Choroid plexus epithelial cell (primary cell): ENCODE results near the gene GPR39.

ENCODE experiments used
- DNase-seq: peaks from one replicate; pipeline ENCODE4 v3.0.0-alpha.2; 2010; ENCODE audit warnings: low read depth
- H3K4me3 ChIP-seq: 2 replicates; pipeline ENCODE4 v1.5.1; 2011; ENCODE audit warnings: low read depth, mild to moderate bottlenecking, control low read depth, low read length, moderate library complexity
- TF ChIP-seq, protein P1 (sequence below): conservative IDR thresholded peaks from 2 replicates; pipeline ENCODE4 v1.5.1; 2011; ENCODE audit warnings: low read depth, mild to moderate bottlenecking, control low read depth, inconsistent platforms, low read length, moderate library complexity

Gene GPR39

DNA sequence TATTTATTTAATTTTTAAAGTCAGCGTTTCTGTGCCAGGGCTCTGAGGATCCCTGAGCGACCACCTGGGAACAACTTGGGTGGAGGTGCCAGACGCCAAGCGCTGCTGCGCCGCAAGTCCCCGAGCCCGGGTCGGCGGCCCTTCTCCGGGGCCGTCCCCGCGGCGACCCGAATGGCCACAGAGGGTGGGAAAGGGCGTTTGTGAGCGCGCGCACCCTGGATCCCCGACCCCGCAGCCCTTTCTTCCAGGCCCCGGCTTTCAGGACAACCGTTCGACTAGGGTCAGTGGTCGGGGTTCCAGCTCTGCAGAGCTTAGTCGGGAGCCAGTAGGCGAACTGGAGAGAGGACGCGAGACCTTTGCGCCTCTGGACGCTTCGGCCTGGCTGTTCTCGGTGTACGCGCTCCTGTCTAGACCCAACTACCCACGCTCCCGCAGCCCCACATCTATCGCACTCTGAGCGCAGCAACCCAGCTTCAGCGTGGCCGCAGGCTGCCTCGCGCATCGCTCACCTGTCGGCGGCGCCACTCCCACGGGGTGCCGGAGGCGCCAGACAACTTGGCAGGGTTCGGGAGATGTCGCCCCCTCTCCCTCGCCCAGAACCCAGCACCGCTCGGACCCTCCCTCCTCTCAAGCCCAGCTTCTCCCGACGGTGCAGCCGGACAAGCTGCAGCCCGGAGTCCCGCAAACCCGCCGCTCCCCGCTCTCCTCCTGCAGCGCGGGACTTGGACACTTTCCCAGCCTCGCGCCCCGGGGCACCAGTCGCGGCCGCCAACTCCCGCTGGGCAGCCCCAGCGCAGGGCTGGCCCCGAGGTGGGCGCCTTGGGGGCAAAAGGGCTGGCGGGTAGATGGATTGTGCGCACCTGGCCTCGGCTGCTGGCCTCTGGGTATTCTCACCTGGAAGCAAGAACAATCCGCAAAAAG, 252.6 kb downstream of the GPR39 start:
- no peak for DNase-seq
- peak overlapping the region; percentile 50 for H3K4me3 ChIP-seq
- TF ChIP-seq, protein P1, sequence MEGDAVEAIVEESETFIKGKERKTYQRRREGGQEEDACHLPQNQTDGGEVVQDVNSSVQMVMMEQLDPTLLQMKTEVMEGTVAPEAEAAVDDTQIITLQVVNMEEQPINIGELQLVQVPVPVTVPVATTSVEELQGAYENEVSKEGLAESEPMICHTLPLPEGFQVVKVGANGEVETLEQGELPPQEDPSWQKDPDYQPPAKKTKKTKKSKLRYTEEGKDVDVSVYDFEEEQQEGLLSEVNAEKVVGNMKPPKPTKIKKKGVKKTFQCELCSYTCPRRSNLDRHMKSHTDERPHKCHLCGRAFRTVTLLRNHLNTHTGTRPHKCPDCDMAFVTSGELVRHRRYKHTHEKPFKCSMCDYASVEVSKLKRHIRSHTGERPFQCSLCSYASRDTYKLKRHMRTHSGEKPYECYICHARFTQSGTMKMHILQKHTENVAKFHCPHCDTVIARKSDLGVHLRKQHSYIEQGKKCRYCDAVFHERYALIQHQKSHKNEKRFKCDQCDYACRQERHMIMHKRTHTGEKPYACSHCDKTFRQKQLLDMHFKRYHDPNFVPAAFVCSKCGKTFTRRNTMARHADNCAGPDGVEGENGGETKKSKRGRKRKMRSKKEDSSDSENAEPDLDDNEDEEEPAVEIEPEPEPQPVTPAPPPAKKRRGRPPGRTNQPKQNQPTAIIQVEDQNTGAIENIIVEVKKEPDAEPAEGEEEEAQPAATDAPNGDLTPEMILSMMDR = no peak

DNA sequence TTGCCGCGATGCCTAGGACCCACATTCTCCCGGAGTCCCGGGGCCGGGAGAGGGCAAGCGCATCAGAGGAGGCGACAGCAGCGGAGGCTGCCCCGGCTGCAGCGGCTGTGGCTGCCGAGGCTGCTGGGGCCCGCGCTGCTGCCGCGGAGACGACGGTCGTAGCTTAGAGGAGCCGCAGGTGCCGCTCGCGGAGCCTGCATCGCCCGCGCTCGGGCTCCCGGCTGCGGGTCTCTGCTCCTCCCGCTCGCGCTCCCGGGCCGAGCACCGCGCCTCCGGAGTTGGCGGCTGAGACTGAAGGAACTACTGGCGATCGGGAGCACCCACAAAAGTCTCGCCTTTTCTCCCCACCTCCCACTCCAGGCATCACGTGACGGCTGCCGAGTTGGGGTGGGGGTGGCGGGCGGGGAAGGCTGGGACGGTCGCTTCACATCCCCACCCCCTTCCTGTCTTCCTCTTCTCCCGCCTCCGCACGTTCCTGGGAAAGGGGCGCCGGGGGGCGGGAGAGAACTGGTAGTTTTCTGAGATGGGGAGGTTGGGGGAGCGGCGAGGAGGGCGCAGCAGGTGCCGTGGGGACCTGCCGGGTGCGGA, 253.4 kb downstream of the GPR39 start, which contains the start of gene LYPD1:
TSS of gene LYPD1 (minus strand) at position 298 of the 588 bp plus-strand sequence. CDS start at position 25, 273 bp downstream.
- TF ChIP-seq, protein P1 = no peak
- no peak for DNase-seq
- peak within 1 kb of the TSS; percentile 50 for H3K4me3 ChIP-seq

DNA sequence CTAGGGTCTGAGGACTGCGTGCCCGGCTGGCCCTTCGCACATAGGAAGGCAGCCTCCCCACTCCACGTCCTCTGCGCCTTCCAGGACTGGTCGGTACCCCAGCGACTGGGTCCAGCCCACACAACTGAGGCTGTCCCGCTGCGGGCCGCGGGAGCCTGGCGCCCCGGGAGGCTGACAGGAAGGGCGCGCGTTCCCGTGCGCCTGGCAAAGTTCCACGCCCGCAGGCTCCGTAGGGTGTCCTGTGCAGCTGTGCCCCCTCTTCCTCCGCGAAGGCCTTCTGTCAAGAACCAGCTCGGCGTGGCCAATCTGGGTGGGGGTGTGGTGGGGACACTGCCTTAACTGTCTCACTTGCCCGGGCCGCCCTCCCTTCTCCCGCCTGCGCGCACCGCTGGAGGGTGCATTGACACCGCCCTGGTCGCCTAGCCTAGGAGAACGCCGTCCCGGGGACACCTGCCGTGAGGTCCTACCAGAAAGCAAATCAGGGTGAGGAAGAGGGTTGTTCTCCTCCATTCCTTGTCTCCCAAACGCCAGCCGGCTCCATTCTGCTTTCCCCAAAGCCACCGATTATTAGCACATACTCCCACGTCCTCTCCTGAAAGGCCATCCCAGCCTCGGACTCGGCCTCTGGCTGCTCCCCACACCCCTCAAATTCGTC, 254.0 kb downstream of the GPR39 start:
- H3K4me3 ChIP-seq = peak overlapping the region; percentile 50
- TF ChIP-seq, protein P1 = no peak
- peak; percentile 35 for DNase-seq

DNA sequence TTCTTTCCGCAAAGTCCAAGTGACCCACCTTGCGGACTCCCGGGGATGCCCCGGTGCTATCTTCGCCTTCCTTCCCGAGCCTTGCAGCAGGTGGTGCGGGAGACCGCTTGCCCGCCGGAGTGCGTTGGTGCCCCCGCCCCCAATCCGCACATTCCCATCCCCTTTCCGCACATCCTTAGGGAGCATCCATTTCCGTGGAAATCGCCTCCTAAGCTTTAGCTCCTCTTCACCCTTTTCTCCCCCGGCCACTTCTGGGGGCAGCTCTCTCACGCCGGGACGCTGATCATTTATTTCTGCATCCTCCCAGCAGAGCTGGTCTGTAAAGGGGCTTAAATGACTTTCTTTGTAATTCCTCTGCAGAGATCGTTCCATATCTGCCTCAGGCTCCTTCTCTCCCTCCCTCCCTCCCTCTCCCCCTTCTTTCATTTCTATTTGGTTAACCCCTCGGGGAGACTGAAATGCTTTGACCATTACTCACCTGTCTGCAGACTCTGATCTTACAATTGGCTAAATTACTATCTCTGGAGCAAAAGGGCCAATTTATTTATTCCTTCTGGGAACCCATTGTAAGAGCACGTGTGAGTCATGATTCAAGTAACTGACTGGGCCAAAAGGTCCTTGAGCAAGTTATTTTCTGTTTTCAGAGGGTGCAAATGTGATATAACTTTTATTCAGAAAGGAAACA, 254.7 kb downstream of the GPR39 start:
- peak; percentile 87 for DNase-seq
- H3K4me3 ChIP-seq = peak overlapping the region; percentile 50
- TF ChIP-seq, protein P1 = no peak

DNA sequence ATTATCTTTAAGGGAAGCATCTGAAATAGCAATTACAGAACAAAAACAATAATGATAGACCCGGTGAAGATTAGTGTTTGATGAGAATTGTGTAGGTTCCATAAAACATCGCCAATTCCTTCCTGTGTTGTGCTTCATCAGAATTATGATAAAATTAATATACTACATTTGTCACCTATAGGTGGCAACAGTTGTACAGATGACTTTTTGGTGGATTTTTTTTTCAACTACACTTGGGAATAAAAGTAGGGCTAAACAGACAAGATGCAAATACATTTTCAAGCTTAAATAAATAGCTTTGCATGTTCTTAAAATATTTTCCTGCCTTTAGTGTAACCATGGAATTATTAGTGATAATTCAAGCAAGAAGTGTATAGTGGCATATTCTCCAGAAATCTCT, 260.4 kb downstream of the GPR39 start:
- no peak for DNase-seq
- TF ChIP-seq, protein P1 = no peak
- H3K4me3 ChIP-seq = no peak overlapping the region

DNA sequence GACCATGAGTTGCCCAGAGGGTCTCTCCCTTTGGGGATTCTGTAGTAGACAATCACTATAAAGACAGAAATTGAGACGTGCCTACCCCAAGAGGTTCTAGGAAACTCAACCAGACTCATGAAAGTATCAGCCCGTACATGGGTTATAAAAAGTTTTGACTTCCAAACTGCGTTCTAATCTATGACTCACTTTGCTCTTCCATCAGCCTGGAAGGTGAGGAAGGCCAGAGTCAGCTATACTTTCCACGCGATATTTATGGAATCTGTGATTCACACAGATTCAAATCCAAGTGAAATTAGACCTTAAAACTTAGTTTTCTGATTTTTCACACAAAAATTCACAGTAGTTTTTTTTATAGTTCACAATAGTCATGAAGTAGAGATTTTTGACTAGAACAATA, 261.1 kb downstream of the GPR39 start:
- DNase-seq = no peak
- TF ChIP-seq, protein P1 = no peak
- H3K4me3 ChIP-seq = no peak overlapping the region
